ENCODE results near the gene UNC13C. TPM values are rescaled to one million over a fixed set of nuclear protein-coding genes. Genes with fewer than 3 reads are reported as not detected.

The UNC13C gene
- total RNA-seq, 1 donor from 2014 or later: not detected

DNA sequence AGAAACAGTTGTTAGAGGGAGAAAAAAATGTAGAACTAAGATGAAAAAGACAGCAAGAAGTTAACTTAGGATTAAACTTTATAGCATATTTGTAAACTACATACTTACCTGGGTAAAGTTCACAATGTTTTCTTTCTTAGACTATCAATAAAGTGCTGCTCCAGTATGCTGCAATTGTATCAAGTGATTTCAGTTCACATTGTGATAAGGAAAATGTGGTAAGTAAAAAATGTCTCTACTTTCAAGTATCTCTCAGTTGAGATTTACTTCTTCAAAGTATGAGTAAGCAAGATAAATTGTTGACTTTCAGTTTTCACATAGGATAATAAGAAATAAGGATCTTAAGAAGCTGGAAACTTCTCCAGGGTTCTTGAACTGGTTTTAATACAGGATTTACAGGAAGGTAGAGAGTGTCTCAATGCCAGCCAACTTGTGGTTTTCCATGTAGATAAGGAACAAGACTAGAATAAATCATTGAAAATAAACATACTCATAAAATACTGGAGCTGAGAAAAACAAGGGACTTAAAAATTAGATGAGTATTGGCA is 528.8 kb downstream of the UNC13C start:
- Mint-ChIP-seq H3K27ac (ENCODE audit: unreplicated experiment) (no peak overlapping the region), H3K4me1 (ENCODE audit: unreplicated experiment) (no peaks in the 10 kb centered on the region), H3K27me3 (ENCODE audit: unreplicated experiment) (no peaks in the 10 kb centered on the region), H3K4me3 (ENCODE audit: unreplicated experiment) (no peak overlapping the region), H3K9me3 (ENCODE audit: unreplicated experiment) (no peaks in the 10 kb centered on the region), H3K36me3 (ENCODE audit: unreplicated experiment) (no peaks in the 10 kb centered on the region)
- TF ChIP-seq, protein P1, sequence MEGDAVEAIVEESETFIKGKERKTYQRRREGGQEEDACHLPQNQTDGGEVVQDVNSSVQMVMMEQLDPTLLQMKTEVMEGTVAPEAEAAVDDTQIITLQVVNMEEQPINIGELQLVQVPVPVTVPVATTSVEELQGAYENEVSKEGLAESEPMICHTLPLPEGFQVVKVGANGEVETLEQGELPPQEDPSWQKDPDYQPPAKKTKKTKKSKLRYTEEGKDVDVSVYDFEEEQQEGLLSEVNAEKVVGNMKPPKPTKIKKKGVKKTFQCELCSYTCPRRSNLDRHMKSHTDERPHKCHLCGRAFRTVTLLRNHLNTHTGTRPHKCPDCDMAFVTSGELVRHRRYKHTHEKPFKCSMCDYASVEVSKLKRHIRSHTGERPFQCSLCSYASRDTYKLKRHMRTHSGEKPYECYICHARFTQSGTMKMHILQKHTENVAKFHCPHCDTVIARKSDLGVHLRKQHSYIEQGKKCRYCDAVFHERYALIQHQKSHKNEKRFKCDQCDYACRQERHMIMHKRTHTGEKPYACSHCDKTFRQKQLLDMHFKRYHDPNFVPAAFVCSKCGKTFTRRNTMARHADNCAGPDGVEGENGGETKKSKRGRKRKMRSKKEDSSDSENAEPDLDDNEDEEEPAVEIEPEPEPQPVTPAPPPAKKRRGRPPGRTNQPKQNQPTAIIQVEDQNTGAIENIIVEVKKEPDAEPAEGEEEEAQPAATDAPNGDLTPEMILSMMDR (IDR thresholded peaks at IDR 0.05): no peak
- no peak for DNase-seq (ENCODE audit: extremely low spot score, unreplicated experiment)

DNA sequence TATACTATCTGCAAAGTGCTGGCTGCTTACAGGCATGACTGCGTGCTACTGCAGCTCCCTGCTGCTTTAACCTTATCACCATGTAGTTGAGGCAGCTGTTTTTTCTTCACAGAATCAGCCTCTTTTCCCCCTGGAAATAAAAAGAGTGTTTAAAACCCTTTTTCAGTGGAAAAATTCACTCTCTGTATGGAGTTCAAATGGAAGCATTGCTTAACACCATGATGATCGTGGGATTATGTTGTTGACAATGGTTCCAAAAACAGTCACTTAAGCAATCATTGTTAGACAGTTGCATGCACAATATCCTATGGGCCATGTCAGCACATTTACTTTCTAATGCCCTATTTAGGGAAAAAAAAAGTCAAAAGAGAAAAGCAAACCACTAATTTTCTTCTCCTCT is 536.4 kb downstream of the UNC13C start:
- H3K9me3 Mint-ChIP-seq (ENCODE audit: unreplicated experiment): no peaks in the 10 kb centered on the region
- no peak for DNase-seq (ENCODE audit: extremely low spot score, unreplicated experiment)
- no peaks in the 10 kb centered on the region for H3K27me3 Mint-ChIP-seq (ENCODE audit: unreplicated experiment)
- no peaks in the 10 kb centered on the region for H3K36me3 Mint-ChIP-seq (ENCODE audit: unreplicated experiment)
- no peak overlapping the region for H3K4me3 Mint-ChIP-seq (ENCODE audit: unreplicated experiment)
- TF ChIP-seq, protein P1 (IDR thresholded peaks at IDR 0.05): no peak
- H3K27ac Mint-ChIP-seq (ENCODE audit: unreplicated experiment): no peak overlapping the region
- no peaks in the 10 kb centered on the region for H3K4me1 Mint-ChIP-seq (ENCODE audit: unreplicated experiment)

DNA sequence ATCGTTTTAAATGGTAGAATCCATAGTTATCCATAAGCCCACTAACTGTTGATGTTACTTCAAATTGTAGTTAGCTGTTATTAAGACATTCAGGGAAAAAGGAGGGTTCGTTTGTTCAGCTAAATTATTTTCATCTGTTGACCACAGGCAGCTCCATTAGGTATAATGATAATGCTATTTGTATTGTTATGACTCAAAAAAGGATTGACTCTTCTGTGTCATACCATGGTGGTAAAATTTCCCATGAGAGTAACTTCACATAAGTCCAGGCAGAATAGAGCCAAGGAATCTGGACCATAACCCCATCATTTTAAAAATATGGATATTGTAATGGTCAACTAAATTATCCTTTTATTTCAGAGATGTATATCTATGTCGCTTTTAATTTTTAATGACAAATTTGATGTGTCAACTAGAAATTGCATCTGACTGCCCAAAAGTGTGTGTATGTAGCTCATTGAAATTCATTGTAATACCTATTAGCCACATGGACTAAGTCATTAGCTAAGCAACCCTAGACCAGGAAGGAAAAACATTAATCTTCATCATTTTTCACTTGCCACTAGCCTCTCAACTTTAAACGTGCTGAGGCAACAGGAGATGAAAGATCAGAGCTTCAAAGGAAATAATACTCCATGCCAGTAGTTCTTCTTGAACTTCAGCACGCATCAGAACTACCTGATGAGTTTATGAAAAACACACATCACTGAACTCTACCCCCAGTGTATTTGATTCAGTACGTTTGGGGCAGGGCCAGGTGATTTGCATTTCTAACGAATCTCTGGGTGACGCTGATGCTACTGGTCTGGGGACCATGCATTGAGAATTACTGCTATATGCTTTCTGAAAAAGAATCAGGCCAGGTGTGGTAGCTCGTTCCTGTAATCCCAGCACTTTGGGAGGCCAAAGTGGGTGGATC is 537.7 kb downstream of the UNC13C start:
- TF ChIP-seq, protein P1 (IDR thresholded peaks at IDR 0.05): no peak
- no peaks in the 10 kb centered on the region for H3K4me1 Mint-ChIP-seq (ENCODE audit: unreplicated experiment)
- H3K27ac Mint-ChIP-seq (ENCODE audit: unreplicated experiment): no peak overlapping the region
- H3K4me3 Mint-ChIP-seq (ENCODE audit: unreplicated experiment): no peak overlapping the region
- no peak for DNase-seq (ENCODE audit: extremely low spot score, unreplicated experiment)
- no peaks in the 10 kb centered on the region for H3K27me3 Mint-ChIP-seq (ENCODE audit: unreplicated experiment)
- no peaks in the 10 kb centered on the region for H3K9me3 Mint-ChIP-seq (ENCODE audit: unreplicated experiment)
- H3K36me3 Mint-ChIP-seq (ENCODE audit: unreplicated experiment): no peaks in the 10 kb centered on the region

DNA sequence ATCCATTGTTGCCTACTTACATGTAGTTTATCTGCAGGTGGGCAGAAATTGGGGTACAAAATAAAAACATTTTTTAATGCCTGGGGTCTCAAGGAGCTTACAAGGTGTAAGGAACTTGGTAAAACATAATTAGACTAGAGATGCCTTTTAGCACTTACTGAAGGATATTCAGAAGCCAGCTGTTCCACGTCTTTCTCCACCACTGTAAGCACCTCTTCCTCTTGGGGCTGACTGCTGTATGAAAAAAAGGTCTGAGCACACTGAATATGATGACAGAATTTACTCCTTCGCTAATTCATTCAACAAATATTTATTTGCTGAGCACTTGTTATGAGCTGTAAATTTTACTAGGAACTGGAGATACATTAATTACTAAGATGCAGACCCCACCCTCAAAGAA is 539.1 kb downstream of the UNC13C start:
- H3K9me3 Mint-ChIP-seq (ENCODE audit: unreplicated experiment): no peaks in the 10 kb centered on the region
- H3K4me3 Mint-ChIP-seq (ENCODE audit: unreplicated experiment): no peak overlapping the region
- TF ChIP-seq, protein P1 (IDR thresholded peaks at IDR 0.05): no peak
- H3K36me3 Mint-ChIP-seq (ENCODE audit: unreplicated experiment): no peaks in the 10 kb centered on the region
- H3K4me1 Mint-ChIP-seq (ENCODE audit: unreplicated experiment): no peaks in the 10 kb centered on the region
- no peak for DNase-seq (ENCODE audit: extremely low spot score, unreplicated experiment)
- H3K27me3 Mint-ChIP-seq (ENCODE audit: unreplicated experiment): no peaks in the 10 kb centered on the region
- H3K27ac Mint-ChIP-seq (ENCODE audit: unreplicated experiment): no peak overlapping the region

DNA sequence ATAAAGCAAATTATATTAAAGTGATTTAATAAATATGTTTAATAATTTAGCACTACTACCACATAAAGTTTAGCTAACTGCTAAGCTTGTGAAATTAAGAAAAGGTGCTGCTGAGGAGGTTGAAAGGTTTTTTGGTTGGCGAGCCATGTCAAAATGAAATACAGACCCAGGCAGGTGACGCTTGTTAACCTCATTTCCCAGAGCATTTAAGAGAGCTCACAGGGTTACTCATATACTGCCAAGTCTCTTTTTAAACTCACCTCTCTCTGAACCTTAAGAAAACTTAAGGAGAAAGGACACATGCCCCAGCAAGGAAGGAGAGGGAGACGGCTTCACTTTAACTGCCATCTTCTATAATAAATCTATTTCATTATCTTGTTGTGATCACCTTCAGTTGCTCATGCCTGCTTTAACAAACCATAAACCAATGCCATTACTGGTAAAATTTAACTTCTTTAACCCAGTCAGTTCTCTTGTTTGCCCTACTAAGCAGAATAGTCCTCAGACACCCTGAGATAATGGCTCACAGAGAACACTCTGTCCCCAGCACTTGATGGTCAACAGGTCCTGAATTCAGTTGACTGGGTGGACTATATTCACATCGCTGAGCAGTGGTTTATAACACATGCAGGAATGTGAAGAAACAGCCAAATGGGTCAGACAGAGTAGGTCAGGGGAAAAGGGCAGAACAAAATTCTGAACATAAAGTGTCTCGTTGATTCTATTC is 540.1 kb downstream of the UNC13C start:
- Mint-ChIP-seq H3K36me3 (ENCODE audit: unreplicated experiment) (no peaks in the 10 kb centered on the region), H3K9me3 (ENCODE audit: unreplicated experiment) (no peaks in the 10 kb centered on the region), H3K27me3 (ENCODE audit: unreplicated experiment) (no peaks in the 10 kb centered on the region), H3K4me1 (ENCODE audit: unreplicated experiment) (no peaks in the 10 kb centered on the region), H3K27ac (ENCODE audit: unreplicated experiment) (no peak overlapping the region), H3K4me3 (ENCODE audit: unreplicated experiment) (no peak overlapping the region)
- TF ChIP-seq, protein P1 (IDR thresholded peaks at IDR 0.05): no peak
- DNase-seq (ENCODE audit: extremely low spot score, unreplicated experiment): no peak

All from osteocyte (in vitro differentiated cells).